Endothelial cell of umbilical vein (primary cell): Measurements from ENCODE around the gene PON3. TPM values are rescaled to one million over a fixed set of nuclear protein-coding genes. Genes with fewer than 3 reads are reported as not detected.

Source experiments
- BruUV-seq: library from RNA; stranded (reverse); fragments of 400-500 nt; replicated peaks from 2 replicates; lab custom pipeline; 2021; lab: Mats Ljungman, UMichigan
- CTCF ChIA-PET: fragments of 300-600, 350-600 bp; sonication (Branson Sonifier 250); formaldehyde crosslinking; loops from one replicate; lab custom pipeline; 2021; ENCODE audit warnings: antibody characterized with exemption, inconsistent platforms; lab: Charles Lee
- POLR2A ChIA-PET: fragments of 300-600, 350-600 bp; sonication (Branson Sonifier 250); formaldehyde crosslinking; loops from one replicate; lab custom pipeline; 2021; ENCODE audit warnings: antibody characterized with exemption, inconsistent platforms; lab: Charles Lee
- DNase-seq: peaks from one replicate; pipeline ENCODE4 v3.0.0-alpha.2; 2011; ENCODE audit warnings: low read depth, low spot score
- FAIRE-seq: peaks from 2 replicates; lab custom pipeline; 2011; peaks lifted over from hg19 to GRCh38; lab: Jason Lieb, UNC
- H2AFZ ChIP-seq: 2 replicates; pipeline ENCODE4 v1.6.0; 2012; ENCODE audit warnings: low read depth, low read length, control low read depth, inconsistent platforms
- H3K27ac ChIP-seq: 2 replicates; pipeline ENCODE4 v1.5.1; 2011; ENCODE audit warnings: low read depth, mild to moderate bottlenecking, control low read depth, low read length, moderate library complexity; ENCODE audit not compliant: insufficient read depth
- H3K27me3 ChIP-seq, 2 experiments: 2 replicates each; pipeline versions ENCODE4 v1.6.0 to v1.6.1; 2011; ENCODE audit warnings: low read length in 2 of 2, mixed read lengths in 1 of 2; ENCODE audit not compliant: control insufficient read depth in 2 of 2, insufficient read depth in 2 of 2
- H3K36me3 ChIP-seq, 2 experiments: 2 replicates in 1 of 2; 3 replicates in 1 of 2; pipeline ENCODE4 v1.5.1; 2011; ENCODE audit warnings: low read length in 2 of 2, mild to moderate bottlenecking in 1 of 2, moderate library complexity in 1 of 2; ENCODE audit not compliant: control insufficient read depth in 2 of 2, insufficient read depth in 2 of 2; ENCODE audit errors: extremely low read depth in 1 of 2
- H3K4me1 ChIP-seq: 3 replicates; pipeline ENCODE4 v1.5.1; 2011; ENCODE audit warnings: mild to moderate bottlenecking, low read length; ENCODE audit not compliant: control insufficient read depth, insufficient read depth; ENCODE audit errors: extremely low read depth
- H3K4me2 ChIP-seq: 2 replicates; pipeline ENCODE4 v1.6.1; 2011; ENCODE audit warnings: low read length, control low read depth, mixed read lengths; ENCODE audit not compliant: insufficient read depth
- H3K4me3 ChIP-seq, 3 experiments: fragments of 200-600 bp in 1 of 3; sonication (generic), shearing (Covaris generic) in 1 of 3; replicated peaks in 1 of 3; 2 replicates each; pipeline ENCODE4 v1.5.1; 2011 to 2016; ENCODE audit warnings: control low read depth in 3 of 3, low read length in 3 of 3, mild to moderate bottlenecking in 2 of 3, inconsistent platforms in 1 of 3, low read depth in 1 of 3, moderate library complexity in 1 of 3; ENCODE audit not compliant: insufficient read depth in 1 of 3
- H3K79me2 ChIP-seq: 2 replicates; pipeline ENCODE4 v1.6.0; 2012; ENCODE audit warnings: low read length, inconsistent platforms; ENCODE audit not compliant: control insufficient read depth, insufficient read depth
- H3K9ac ChIP-seq: replicated peaks from 2 replicates; pipeline ENCODE3; 2011; ENCODE audit warnings: low read length, control low read depth; ENCODE audit not compliant: insufficient read depth; ENCODE audit errors: extremely low read depth
- H3K9me1 ChIP-seq: replicated peaks from 3 replicates; pipeline ENCODE4 v1.6.0; 2011; ENCODE audit warnings: mild to moderate bottlenecking, low read length; ENCODE audit not compliant: control insufficient read depth, insufficient read depth; ENCODE audit errors: extremely low read depth
- H3K9me3 ChIP-seq: replicated peaks from 2 replicates; pipeline ENCODE4 v1.5.1; 2012; ENCODE audit warnings: low read length, inconsistent platforms; ENCODE audit not compliant: control insufficient read depth, insufficient read depth
- H4K20me1 ChIP-seq: replicated peaks from 2 replicates; pipeline ENCODE3; 2011; ENCODE audit warnings: mild to moderate bottlenecking, low read length; ENCODE audit not compliant: control insufficient read depth, insufficient read depth; ENCODE audit errors: extremely low read depth
- EZH2 ChIP-seq: IDR thresholded peaks from 2 replicates; pipeline ENCODE4 v1.6.1; 2012; ENCODE audit warnings: borderline replicate concordance, low read depth, mild to moderate bottlenecking, moderate library complexity, low read length, inconsistent platforms; ENCODE audit not compliant: severe bottlenecking
- FOS ChIP-seq: IDR thresholded peaks from 2 replicates; pipeline ENCODE4 v1.6.1; 2011; ENCODE audit warnings: mild to moderate bottlenecking, low read length, moderate library complexity, borderline replicate concordance; ENCODE audit not compliant: insufficient read depth
- GATA2 ChIP-seq: IDR thresholded peaks from 2 replicates; pipeline ENCODE4 v1.7.0; 2011; ENCODE audit warnings: low read depth, mild to moderate bottlenecking, moderate library complexity, mixed read lengths, low read length; ENCODE audit not compliant: insufficient read length, insufficient read depth
- JUN ChIP-seq: IDR thresholded peaks from 2 replicates; pipeline ENCODE4 v1.6.1; 2011; ENCODE audit warnings: borderline replicate concordance, low read depth; ENCODE audit not compliant: insufficient read length, insufficient read depth
- MYC ChIP-seq: IDR thresholded peaks from one replicate; pipeline ENCODE4 v1.6.1; 2011; ENCODE audit warnings: mild to moderate bottlenecking, low read depth, low read length
- POLR2A ChIP-seq: IDR thresholded peaks from 2 replicates; pipeline ENCODE4 v1.6.1; 2012; ENCODE audit warnings: low read depth, mild to moderate bottlenecking, control low read depth, low read length
- POLR2AphosphoS5 ChIP-seq: IDR thresholded peaks from 2 replicates; pipeline ENCODE4 v1.6.1; 2012; ENCODE audit warnings: low read depth, mild to moderate bottlenecking, control low read depth, low read length, moderate library complexity; ENCODE audit not compliant: insufficient read depth
- dilution Hi-C: fragments of 300-500 bp; cut with MboI; formaldehyde crosslinking; loops from one replicate; pipeline ENCODE4 v1.15.0; 2019; ENCODE audit warnings: low sequenced_read_pairs; ENCODE audit not compliant: extremely low pct_ligation_motif_present
- intact Hi-C: fragments of 100-400 bp; cut with micrococcal nuclease; formaldehyde crosslinking; loops from one replicate; pipeline ENCODE4 v1.10.0; 2022
- polyA plus RNA-seq, 4 experiments: library from polyadenylated mRNA; depleted of rRNA in 3 of 4; stranded (reverse) in 3 of 4; unstranded in 1 of 4; fragments of >200 nt; gene quantifications; 2 replicates each; pipeline versions ENCODE4 v1.2.1 to v1.2.3, GENCODE V29; 2011 to 2012; ENCODE audit warnings: missing spikeins in 1 of 4
- total RNA-seq: library from RNA; stranded (reverse); gene quantifications from 2 replicates; pipeline ENCODE4 v1.2.3, GENCODE V29; 2021
- TF ChIP-seq, protein P1 (sequence below): IDR thresholded peaks from 2 replicates; pipeline ENCODE4 v1.6.1; 2011; ENCODE audit not compliant: insufficient read depth, insufficient read length
- TF ChIP-seq, protein P2 (sequence below), 2 donors: IDR thresholded peaks; 1 replicate in 1 of 2; 2 replicates in 1 of 2; pipeline ENCODE4 v1.5.1; 2011; ENCODE audit warnings: low read length in 2 of 2, mild to moderate bottlenecking in 2 of 2, moderate library complexity in 2 of 2, control low read depth in 1 of 2, inconsistent platforms in 1 of 2, low read depth in 1 of 2; ENCODE audit not compliant: insufficient read depth in 1 of 2; ENCODE audit errors: extremely low read depth in 1 of 2

Gene PON3
- total and polyA plus RNA-seq, 2 donors (not counting 3 experiments of a cell fraction or from before 2014, with no cell fraction given) = 0.83 to 3.4 TPM

DNA sequence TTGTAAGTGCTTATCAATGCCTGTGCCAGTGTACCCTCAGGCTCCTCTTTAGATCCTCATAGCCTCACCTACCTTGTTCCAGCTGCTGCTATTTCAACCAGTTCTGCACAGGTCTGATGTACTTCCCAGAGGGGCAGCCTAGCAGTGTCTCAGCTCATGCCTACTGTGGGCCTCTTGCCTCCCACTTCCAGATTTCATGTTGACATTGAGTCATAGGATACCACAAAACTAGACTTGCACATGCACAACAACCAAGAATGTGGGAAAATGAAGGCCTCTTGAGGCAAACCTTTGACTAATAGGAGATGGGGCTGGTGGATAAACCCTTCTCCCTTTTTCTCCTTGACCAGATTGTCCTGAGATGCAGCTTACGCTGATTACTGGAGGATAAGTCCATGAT, 31.0 kb downstream of the PON3 start:
- H3K9ac ChIP-seq = no peak overlapping the region
- no peak overlapping the region for H3K27ac ChIP-seq
- dilution Hi-C loops (no loop called here), intact Hi-C loops (no loop called here)
- no peaks in the 10 kb centered on the region for H3K9me1 ChIP-seq
- H3K4me1 ChIP-seq = no peaks in the 10 kb centered on the region
- CTCF ChIA-PET = no interaction called here
- no peaks in the 10 kb centered on the region for H3K36me3 ChIP-seq
- no TSS peak for BruUV-seq
- POLR2A ChIA-PET = no interaction called here
- TF ChIP-seq GATA2 = no peak
- TF ChIP-seq, protein P1, sequence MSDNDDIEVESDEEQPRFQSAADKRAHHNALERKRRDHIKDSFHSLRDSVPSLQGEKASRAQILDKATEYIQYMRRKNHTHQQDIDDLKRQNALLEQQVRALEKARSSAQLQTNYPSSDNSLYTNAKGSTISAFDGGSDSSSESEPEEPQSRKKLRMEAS = no peak
- FAIRE-seq (no peak), DNase-seq (no peak)
- no peaks in the 10 kb centered on the region for H3K79me2 ChIP-seq
- H3K4me3 ChIP-seq = no peak overlapping the region
- H4K20me1 ChIP-seq = no peaks in the 10 kb centered on the region
- H3K27me3 ChIP-seq = no peaks in the 10 kb centered on the region
- no peak overlapping the region for H3K4me2 ChIP-seq
- no peaks in the 10 kb centered on the region for H3K9me3 ChIP-seq
- H2AFZ ChIP-seq = no peak overlapping the region

DNA sequence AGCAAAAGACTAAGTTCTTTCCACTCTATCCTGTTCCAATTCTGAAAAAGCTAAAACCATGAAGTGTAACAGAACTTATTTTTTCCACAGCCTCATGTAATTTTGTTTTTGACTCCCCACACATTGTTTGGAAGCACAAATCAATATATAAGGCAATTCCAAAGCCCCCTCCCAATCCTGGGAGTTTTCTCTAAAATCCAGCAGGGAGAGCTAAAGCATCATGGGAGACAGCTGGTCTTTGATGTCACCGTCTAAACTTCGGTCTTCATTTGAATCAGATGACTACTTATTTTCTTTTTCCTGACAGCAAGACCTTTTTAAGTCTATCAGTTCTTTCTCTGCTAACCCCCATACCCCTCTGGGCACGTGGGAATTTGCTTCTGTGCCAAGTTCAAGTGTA, 38.6 kb downstream of the PON3 start:
- Histone ChIP-seq H3K27ac (no peak overlapping the region), H3K79me2 (no peaks in the 10 kb centered on the region), H4K20me1 (no peaks in the 10 kb centered on the region), H3K27me3 (no peaks in the 10 kb centered on the region), H3K9me1 (no peaks in the 10 kb centered on the region), H3K4me3 (no peak overlapping the region), H3K9me3 (no peaks in the 10 kb centered on the region), H2AFZ (no peak overlapping the region), H3K36me3 (no peaks in the 10 kb centered on the region), H3K4me2 (no peak overlapping the region), H3K4me1 (no peaks in the 10 kb centered on the region), H3K9ac (no peak overlapping the region)
- no TSS peak for BruUV-seq
- ChIA-PET CTCF (interaction anchor here (0.7 to 2.0 kb wide), 3 partner anchors 120 to 333 kb away, joined by 3 to 33 read pairs (median 4); no protein-coding TSS in a partner anchor), POLR2A (no interaction called here)
- intact Hi-C loops = loop anchor here (1.0 kb wide), 1 partner anchor 120 kb away; no protein-coding TSS in a partner anchor
- no peak for DNase-seq
- dilution Hi-C loops = no loop called here
- FAIRE-seq = no peak
- TF ChIP-seq, protein P2, sequence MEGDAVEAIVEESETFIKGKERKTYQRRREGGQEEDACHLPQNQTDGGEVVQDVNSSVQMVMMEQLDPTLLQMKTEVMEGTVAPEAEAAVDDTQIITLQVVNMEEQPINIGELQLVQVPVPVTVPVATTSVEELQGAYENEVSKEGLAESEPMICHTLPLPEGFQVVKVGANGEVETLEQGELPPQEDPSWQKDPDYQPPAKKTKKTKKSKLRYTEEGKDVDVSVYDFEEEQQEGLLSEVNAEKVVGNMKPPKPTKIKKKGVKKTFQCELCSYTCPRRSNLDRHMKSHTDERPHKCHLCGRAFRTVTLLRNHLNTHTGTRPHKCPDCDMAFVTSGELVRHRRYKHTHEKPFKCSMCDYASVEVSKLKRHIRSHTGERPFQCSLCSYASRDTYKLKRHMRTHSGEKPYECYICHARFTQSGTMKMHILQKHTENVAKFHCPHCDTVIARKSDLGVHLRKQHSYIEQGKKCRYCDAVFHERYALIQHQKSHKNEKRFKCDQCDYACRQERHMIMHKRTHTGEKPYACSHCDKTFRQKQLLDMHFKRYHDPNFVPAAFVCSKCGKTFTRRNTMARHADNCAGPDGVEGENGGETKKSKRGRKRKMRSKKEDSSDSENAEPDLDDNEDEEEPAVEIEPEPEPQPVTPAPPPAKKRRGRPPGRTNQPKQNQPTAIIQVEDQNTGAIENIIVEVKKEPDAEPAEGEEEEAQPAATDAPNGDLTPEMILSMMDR (IDR thresholded peaks at IDR 0.05; ENCODE audit: extremely low read depth in 1 of 2, insufficient read depth in 1 of 2, low read depth in 1 of 2, low read length in 2 of 2) = no peak
- TF ChIP-seq POLR2AphosphoS5 (no peak), EZH2 (no peak), FOS (no peak), POLR2A (no peak), MYC (no peak), GATA2 (no peak), JUN (no peak)
- TF ChIP-seq, protein P1 = no peak
